GM10847 (cell line): Measurements from ENCODE around the gene MRPL9.

Experiments used
- POLR2A ChIP-seq: IDR thresholded peaks from 2 replicates; pipeline ENCODE4 v1.6.1; 2011; ENCODE audit not compliant: insufficient read length; ENCODE audit errors: extremely low read depth

Gene MRPL9

GRCh38 chr1:151720554-151720953 is 42.7 kb downstream of the MRPL9 start:
- TF ChIP-seq POLR2A, result no peak

GRCh38 chr1:151720125-151720524 is 43.2 kb downstream of the MRPL9 start:
- no peak for TF ChIP-seq POLR2A

- no peak for TF ChIP-seq POLR2A
These were observed 44.6 kb downstream of the MRPL9 start for GRCh38 chr1:151718666-151719065.

GRCh38 chr1:151718011-151718431 is 45.3 kb downstream of the MRPL9 start:
- no peak for TF ChIP-seq POLR2A

- TF ChIP-seq POLR2A, result no peak
These were observed 46.3 kb downstream of the MRPL9 start, which contains the start of gene CELF3 for GRCh38 chr1:151716771-151717631. TSS of gene CELF3 (minus strand) at chr1:151716803. CDS start at chr1:151716020, 783 bp downstream.

GRCh38 chr1:151716405-151716762 is 46.9 kb downstream of the MRPL9 start:
- no peak for TF ChIP-seq POLR2A

GRCh38 chr1:151715726-151716404 is 47.4 kb downstream of the MRPL9 start:
- TF ChIP-seq POLR2A, result no peak

GRCh38 chr1:151714820-151715725 is 48.2 kb downstream of the MRPL9 start:
- TF ChIP-seq POLR2A, result no peak

- no peak for TF ChIP-seq POLR2A
These were observed 49.4 kb downstream of the MRPL9 start for GRCh38 chr1:151713874-151714273.

- no peak for TF ChIP-seq POLR2A
These were observed 50.3 kb downstream of the MRPL9 start for GRCh38 chr1:151713044-151713443.

- no peak for TF ChIP-seq POLR2A
These were observed 51.3 kb downstream of the MRPL9 start for GRCh38 chr1:151711951-151712350.

GRCh38 chr1:151711044-151711800 is 52.1 kb downstream of the MRPL9 start:
- no peak for TF ChIP-seq POLR2A

- no peak for TF ChIP-seq POLR2A
These were observed 53.0 kb downstream of the MRPL9 start for GRCh38 chr1:151710187-151710840.
